GM12865 (cell line): ENCODE results near the gene LGALS13.
A peak's percentile ranks its signal among the peaks of the same experiment; 100 is the strongest.

ENCODE experiments used
- DNase-seq: peaks from one replicate; pipeline ENCODE4 v3.0.0; 2010; ENCODE audit warnings: low read depth
- H3K4me3 ChIP-seq: 2 replicates; pipeline ENCODE4 v1.5.1; 2011; ENCODE audit warnings: mild to moderate bottlenecking, low read depth, low read length, control low read depth
- TF ChIP-seq, protein P1 (sequence below): IDR thresholded peaks from 2 replicates; pipeline ENCODE4 v1.5.1; 2011; ENCODE audit warnings: low read length, control low read depth, low read depth, inconsistent platforms; ENCODE audit not compliant: insufficient read depth; ENCODE audit errors: missing control alignments

LGALS13 gene

DNA sequence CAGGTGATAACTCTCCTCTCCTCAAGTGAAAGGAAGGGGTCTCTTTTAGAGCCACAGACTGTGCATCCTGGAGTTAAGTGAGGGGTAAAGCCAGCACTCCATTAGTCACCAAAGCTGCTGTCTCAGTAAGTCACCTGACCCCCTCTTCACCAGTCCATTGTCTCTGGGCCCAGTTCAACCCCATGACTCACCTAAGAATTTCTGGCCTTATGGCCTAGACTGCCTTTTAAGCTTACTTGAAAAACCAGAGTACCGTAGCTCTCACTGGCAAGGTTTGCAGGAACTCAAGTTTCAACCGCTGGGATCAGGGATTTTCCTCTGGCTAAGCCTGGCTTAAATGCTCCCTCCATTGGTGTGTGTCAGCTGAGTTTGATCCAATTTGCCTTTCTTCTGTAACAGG is 38.9 kb upstream of the LGALS13 start:
- DNase-seq: no peak
- TF ChIP-seq, protein P1, sequence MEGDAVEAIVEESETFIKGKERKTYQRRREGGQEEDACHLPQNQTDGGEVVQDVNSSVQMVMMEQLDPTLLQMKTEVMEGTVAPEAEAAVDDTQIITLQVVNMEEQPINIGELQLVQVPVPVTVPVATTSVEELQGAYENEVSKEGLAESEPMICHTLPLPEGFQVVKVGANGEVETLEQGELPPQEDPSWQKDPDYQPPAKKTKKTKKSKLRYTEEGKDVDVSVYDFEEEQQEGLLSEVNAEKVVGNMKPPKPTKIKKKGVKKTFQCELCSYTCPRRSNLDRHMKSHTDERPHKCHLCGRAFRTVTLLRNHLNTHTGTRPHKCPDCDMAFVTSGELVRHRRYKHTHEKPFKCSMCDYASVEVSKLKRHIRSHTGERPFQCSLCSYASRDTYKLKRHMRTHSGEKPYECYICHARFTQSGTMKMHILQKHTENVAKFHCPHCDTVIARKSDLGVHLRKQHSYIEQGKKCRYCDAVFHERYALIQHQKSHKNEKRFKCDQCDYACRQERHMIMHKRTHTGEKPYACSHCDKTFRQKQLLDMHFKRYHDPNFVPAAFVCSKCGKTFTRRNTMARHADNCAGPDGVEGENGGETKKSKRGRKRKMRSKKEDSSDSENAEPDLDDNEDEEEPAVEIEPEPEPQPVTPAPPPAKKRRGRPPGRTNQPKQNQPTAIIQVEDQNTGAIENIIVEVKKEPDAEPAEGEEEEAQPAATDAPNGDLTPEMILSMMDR: no peak
- no peak overlapping the region for H3K4me3 ChIP-seq

DNA sequence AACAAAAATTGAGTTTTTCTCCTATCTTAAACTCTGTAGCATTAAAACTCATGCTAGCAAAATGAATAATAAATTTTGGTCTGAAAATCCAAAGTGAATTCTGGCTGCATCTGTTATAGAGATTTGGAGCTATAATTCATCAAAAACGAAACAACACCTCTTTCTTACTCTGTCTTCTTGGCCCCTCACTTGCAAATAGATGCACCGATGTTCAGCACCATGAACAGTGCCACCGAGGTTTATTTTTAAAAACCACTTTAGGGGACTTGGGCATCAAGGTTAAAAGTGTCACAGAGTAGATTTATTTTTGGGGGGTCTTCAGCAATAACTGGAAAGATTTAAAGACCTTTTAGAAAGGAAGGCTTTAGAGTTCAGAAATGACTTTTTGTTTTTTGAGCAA is 36.3 kb upstream of the LGALS13 start:
- H3K4me3 ChIP-seq: no peak overlapping the region
- TF ChIP-seq, protein P1: no peak
- DNase-seq: no peak

DNA sequence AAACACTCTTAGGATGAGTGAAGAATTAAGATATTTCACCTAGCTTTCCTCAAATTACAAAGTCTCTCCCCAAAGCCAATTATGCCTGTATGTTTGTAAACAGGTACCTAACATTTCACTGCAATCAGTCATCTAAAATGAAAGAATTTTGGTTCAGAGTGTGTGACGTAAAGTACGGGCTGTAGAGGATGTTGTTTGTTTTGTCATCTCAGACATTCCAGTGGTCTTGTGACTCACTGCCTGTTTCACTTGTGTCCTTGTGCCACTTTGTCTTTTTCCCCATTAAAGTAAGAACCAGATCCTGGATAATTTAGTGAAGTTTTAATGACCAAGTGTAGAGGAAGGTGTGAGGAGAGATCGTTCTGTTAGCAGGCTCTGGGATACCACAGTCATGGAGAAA is 33.7 kb upstream of the LGALS13 start:
- TF ChIP-seq, protein P1: no peak
- no peak overlapping the region for H3K4me3 ChIP-seq
- no peak for DNase-seq

DNA sequence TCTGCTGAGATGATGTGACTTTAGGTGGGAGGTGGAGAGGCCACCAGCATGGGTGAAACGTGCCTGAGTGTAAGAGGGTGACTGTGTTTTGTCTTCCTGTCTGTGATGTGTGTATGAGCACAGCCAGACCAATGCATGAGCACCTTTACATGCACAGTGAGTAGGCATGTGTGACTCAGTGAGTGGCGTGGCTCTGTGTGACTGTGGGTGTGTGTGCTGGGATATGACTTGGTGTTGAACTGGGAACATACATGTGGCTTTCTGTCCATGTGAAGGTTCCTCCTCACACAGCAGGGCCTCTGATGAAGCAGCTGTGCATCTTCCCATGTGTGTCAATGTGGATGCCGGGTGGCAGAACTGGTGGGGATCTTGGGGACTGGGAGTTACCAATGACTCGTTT is 19.9 kb upstream of the LGALS13 start:
- TF ChIP-seq, protein P1: no peak
- H3K4me3 ChIP-seq: no peak overlapping the region
- peak; percentile 9 for DNase-seq

DNA sequence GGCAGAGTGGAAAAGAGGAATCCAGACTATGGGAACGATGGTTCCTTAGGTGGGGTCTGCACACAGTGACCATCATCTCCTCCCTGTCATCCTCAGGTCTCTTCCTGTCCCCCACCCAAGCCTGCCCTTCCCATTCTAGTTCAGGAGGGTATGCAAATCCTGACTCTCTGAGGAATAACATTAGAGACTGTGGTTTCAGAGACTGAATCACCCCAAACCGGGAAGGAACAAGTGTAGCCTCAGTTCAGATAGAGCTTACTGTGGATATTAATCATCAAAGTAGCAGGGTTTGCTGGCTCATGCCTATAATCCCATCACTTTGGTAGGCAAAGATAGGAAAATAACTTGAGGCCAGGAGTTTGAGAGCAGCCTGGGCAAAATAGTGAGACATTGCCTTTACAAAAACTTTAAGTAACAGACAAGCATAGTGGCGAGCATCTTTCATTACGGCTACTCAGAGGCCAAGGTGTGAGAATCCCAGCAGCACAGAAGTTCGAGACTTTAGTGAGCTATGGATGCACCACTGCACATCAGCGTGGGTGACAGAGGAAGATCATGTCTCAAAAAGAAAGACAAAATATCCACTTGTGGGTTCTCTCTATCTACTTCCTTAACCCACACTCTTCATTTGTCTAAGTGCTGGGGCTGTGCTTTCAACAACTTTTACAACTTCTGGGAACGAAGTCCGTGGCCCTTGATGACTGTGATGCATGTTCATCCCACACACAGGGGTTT is 19.3 kb upstream of the LGALS13 start:
- peak; percentile 25 for DNase-seq
- TF ChIP-seq, protein P1: no peak
- H3K4me3 ChIP-seq: no peak overlapping the region

DNA sequence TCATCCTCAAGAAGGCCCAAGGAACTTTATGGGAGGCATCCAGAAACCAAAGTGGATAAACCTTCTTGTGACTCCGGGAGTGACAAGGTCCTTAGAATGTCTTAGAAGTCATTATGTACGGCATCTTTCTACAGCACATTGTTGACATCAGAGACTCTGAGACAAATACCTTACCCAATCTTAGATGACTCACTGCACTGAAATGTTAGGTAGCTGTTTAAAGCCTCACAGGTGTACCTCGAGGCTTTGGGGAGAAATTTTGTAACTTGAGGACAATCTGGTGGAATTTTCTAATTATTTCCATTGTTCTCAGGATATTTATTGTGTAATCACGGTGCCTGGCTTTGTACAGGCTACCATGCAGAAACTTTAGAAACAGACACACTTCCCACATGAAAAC is 14.8 kb upstream of the LGALS13 start:
- no peak overlapping the region for H3K4me3 ChIP-seq
- no peak for DNase-seq
- TF ChIP-seq, protein P1: no peak

DNA sequence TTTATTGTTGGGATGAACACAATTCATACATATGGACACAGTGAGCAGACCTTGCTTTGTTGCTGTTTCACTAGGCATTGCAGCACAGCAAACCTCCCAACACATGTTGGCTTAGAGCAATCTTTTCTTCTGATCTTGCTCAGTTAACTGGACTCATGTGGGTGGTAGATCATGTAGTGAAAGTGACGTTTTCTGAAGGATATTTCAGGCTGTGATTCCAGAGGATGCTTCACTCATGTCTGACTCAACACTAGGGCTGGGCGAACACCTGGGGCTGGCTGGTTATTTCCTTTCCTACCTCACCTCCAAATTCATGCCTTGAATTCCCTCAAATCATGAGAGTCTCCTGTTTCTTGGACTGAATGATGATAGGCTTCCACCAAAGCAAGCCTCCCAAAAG is 14.3 kb upstream of the LGALS13 start:
- no peak overlapping the region for H3K4me3 ChIP-seq
- DNase-seq: no peak
- TF ChIP-seq, protein P1: no peak
